ENCODE results near the gene RASGEF1C. TPM values are rescaled to one million over a fixed set of nuclear protein-coding genes. Genes with fewer than 3 reads are reported as not detected.

RASGEF1C gene
- polyA plus RNA-seq, 3 donors, result not detected

DNA sequence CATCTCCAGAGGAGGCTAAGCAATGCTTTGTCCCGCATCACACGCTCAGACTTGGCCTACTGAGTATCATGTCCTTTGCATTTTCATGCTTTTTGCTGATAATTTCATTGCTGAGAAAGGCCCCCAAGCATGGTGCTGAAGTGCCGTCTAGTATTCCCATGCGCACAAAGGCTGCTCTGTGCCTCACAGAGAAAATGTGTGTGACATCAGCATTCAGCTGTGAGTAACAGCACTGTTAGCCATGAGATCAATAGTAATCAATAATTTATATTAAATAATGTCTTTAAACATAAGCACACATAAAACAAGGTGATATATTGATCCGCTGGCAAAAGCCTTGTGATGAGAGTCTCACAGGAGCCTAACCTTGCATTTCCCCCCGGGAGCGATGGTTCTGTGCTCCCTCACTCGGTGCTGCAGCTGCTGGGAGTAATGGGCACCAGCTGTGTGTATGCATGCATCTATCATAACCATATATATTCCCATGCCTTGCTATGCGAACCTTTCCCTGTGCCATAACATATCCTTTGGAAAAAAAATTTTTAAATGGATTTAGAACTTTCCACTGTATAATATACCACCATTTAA is 87.1 kb downstream of the RASGEF1C start:
- Histone ChIP-seq H3K36me3 (replicated peaks in 1 of 2; ENCODE audit: control insufficient read depth in 1 of 2, insufficient read depth in 2 of 2, low read length in 2 of 2) (no peaks in the 10 kb centered on the region), H3K9ac (ENCODE audit: insufficient read depth, low read length, poor library complexity, severe bottlenecking) (no peak overlapping the region), H3K4me3 (replicated peaks in 1 of 3; ENCODE audit: low read depth in 2 of 3, low read length in 3 of 3) (no peak overlapping the region), H3K4me2 (replicated peaks; ENCODE audit: extremely low read depth, low read length, poor library complexity, severe bottlenecking) (no peak overlapping the region), H3K79me2 (ENCODE audit: insufficient read depth, low read length) (no peaks in the 10 kb centered on the region), H3K4me1 (ENCODE audit: control insufficient read depth in 1 of 2, insufficient read depth in 2 of 2, low read length in 2 of 2) (no peaks in the 10 kb centered on the region), H2AFZ (ENCODE audit: insufficient read depth, low read depth, low read length, poor library complexity, severe bottlenecking) (no peak overlapping the region), H4K20me1 (ENCODE audit: insufficient read depth, low read length) (no peaks in the 10 kb centered on the region), H3K27ac (ENCODE audit: low read depth in 1 of 2, low read length in 2 of 2) (no peak overlapping the region), H3K27me3 (ENCODE audit: control insufficient read depth in 2 of 2, insufficient read depth in 2 of 2, low read length in 2 of 2) (peaks cover 0 to 5% of the 10 kb centered on the region in 2 donors), H3K9me3 (replicated peaks in 1 of 2; ENCODE audit: control insufficient read depth in 1 of 2, insufficient read depth in 1 of 2, low read length in 2 of 2) (no peaks in the 10 kb centered on the region)
- peaks cover 15 to 30% (median 21%) of the 10 kb centered on the region in 3 donors for H3K27me3 Mint-ChIP-seq (ENCODE audit: low read depth in 3 of 3)
- peaks cover 3% of the 10 kb centered on the region for H3K4me1 Mint-ChIP-seq
- DNase-seq, result no peak
- TF ChIP-seq, protein P1, sequence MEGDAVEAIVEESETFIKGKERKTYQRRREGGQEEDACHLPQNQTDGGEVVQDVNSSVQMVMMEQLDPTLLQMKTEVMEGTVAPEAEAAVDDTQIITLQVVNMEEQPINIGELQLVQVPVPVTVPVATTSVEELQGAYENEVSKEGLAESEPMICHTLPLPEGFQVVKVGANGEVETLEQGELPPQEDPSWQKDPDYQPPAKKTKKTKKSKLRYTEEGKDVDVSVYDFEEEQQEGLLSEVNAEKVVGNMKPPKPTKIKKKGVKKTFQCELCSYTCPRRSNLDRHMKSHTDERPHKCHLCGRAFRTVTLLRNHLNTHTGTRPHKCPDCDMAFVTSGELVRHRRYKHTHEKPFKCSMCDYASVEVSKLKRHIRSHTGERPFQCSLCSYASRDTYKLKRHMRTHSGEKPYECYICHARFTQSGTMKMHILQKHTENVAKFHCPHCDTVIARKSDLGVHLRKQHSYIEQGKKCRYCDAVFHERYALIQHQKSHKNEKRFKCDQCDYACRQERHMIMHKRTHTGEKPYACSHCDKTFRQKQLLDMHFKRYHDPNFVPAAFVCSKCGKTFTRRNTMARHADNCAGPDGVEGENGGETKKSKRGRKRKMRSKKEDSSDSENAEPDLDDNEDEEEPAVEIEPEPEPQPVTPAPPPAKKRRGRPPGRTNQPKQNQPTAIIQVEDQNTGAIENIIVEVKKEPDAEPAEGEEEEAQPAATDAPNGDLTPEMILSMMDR (IDR thresholded peaks at IDR 0.05), result no peak
- no peak overlapping the region for H3K4me3 Mint-ChIP-seq
- intact Hi-C loops (cut with micrococcal nuclease), result no loop called here
- no peak overlapping the region for H3K27ac Mint-ChIP-seq
- no peaks in the 10 kb centered on the region for H3K36me3 Mint-ChIP-seq
- H3K9me3 Mint-ChIP-seq, result no peaks in the 10 kb centered on the region
- 96% methylated on average over 5 of the region's 9 CpGs for WGBS (ENCODE audit: insufficient coverage)

DNA sequence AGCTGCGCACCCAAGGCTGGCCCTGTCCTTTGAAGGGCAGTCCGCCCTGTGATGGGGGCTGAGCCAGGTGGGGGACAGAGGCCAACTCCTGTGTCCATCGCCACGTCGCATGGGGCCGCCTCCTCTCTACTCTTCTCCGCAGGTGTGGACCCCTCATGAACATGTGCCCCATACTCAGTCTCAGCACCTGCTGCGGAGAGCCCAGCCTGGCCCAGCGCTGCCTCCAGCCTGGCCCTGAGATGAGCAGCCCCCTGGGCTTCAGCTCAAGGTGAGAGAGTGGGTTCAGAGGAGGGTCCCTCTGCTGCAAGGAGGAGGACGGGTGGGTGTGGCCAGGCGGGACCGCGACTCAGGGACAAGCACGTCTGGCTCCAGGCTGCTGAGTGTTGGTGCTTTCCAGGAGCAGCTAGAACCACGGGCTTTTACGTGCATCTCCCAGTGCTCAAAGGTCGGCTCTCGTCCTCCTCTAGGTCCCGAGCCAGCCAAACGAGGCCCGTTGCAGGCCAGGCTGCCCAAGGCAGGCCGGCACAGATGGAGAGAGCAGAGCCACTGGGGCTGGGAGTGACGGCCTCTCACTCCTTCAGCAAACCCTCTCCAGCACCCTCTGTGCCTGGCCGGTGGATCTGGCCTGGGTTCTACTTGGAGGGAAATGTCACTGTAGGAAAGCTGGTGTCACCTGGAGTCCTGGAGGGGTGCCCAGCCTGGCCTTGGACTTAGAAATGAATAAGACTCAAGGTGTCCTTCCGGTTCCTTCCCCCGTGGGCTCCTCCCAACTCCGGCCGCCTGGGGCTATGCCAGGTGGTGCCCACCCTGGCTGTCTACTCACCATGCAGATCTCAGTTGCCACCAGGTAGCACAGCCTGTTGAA is 88.5 kb downstream of the RASGEF1C start:
- Histone ChIP-seq H3K4me3 (replicated peaks in 1 of 3; ENCODE audit: low read depth in 2 of 3, low read length in 3 of 3) (no peak overlapping the region), H3K4me1 (ENCODE audit: control insufficient read depth in 1 of 2, insufficient read depth in 2 of 2, low read length in 2 of 2) (no peaks in the 10 kb centered on the region), H3K27me3 (ENCODE audit: control insufficient read depth in 2 of 2, insufficient read depth in 2 of 2, low read length in 2 of 2) (peaks cover 0 to 3% of the 10 kb centered on the region in 2 donors), H3K79me2 (ENCODE audit: insufficient read depth, low read length) (no peaks in the 10 kb centered on the region), H3K27ac (ENCODE audit: low read depth in 1 of 2, low read length in 2 of 2) (no peak overlapping the region), H3K36me3 (replicated peaks in 1 of 2; ENCODE audit: control insufficient read depth in 1 of 2, insufficient read depth in 2 of 2, low read length in 2 of 2) (no peaks in the 10 kb centered on the region), H3K4me2 (replicated peaks; ENCODE audit: extremely low read depth, low read length, poor library complexity, severe bottlenecking) (no peak overlapping the region), H3K9me3 (replicated peaks in 1 of 2; ENCODE audit: control insufficient read depth in 1 of 2, insufficient read depth in 1 of 2, low read length in 2 of 2) (no peaks in the 10 kb centered on the region), H4K20me1 (ENCODE audit: insufficient read depth, low read length) (no peaks in the 10 kb centered on the region), H2AFZ (ENCODE audit: insufficient read depth, low read depth, low read length, poor library complexity, severe bottlenecking) (no peak overlapping the region), H3K9ac (ENCODE audit: insufficient read depth, low read length, poor library complexity, severe bottlenecking) (no peak overlapping the region)
- no peaks in the 10 kb centered on the region for H3K36me3 Mint-ChIP-seq
- TF ChIP-seq, protein P1 (IDR thresholded peaks at IDR 0.05), result no peak
- WGBS (ENCODE audit: insufficient coverage), result 92% methylated on average over 23 of the region's 28 CpGs
- no peak overlapping the region for H3K27ac Mint-ChIP-seq
- no peak for DNase-seq
- H3K4me3 Mint-ChIP-seq, result no peak overlapping the region
- no peaks in the 10 kb centered on the region for H3K9me3 Mint-ChIP-seq
- H3K27me3 Mint-ChIP-seq (ENCODE audit: low read depth in 3 of 3), result peaks cover 11 to 18% (median 11%) of the 10 kb centered on the region in 3 donors
- intact Hi-C loops (cut with micrococcal nuclease), result no loop called here
- no peaks in the 10 kb centered on the region for H3K4me1 Mint-ChIP-seq
